GM12873 (cell line): Measurements from ENCODE around the gene IMPDH1.

ENCODE experiments used
- TF ChIP-seq, protein P1 (sequence below): IDR thresholded peaks from 2 replicates; pipeline ENCODE4 v1.5.1; 2012; ENCODE audit warnings: low read depth, mild to moderate bottlenecking, moderate library complexity, low read length, control low read depth; ENCODE audit not compliant: insufficient read depth; ENCODE audit errors: missing control alignments

Gene IMPDH1

DNA sequence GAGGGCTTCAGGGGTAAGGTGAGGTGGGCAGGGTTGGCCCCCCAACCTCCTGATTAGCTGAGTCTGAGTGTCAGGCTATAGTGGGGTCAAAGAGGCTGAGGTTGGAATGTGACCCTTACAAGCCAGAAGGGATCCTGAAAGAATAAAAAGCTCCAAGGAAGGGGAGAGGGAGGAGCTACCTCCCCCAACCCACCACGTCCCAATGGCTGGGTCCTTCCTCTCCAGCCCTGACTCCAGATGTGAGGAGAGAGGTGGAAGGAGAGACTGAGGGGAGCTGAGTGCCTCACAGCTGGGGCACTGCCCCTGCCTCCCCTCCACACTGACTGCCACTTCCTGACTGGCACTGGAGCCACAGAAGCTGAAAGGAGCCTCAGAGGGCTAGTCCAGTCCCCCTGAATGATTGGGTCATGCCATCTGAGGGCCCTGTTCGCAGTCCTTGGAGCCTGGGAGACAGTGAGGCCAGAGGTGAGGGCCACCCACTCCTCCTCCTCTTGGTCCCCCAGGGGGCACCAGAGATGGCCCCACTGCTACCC lies 20.6 kb downstream of the IMPDH1 start:
- TF ChIP-seq, protein P1, sequence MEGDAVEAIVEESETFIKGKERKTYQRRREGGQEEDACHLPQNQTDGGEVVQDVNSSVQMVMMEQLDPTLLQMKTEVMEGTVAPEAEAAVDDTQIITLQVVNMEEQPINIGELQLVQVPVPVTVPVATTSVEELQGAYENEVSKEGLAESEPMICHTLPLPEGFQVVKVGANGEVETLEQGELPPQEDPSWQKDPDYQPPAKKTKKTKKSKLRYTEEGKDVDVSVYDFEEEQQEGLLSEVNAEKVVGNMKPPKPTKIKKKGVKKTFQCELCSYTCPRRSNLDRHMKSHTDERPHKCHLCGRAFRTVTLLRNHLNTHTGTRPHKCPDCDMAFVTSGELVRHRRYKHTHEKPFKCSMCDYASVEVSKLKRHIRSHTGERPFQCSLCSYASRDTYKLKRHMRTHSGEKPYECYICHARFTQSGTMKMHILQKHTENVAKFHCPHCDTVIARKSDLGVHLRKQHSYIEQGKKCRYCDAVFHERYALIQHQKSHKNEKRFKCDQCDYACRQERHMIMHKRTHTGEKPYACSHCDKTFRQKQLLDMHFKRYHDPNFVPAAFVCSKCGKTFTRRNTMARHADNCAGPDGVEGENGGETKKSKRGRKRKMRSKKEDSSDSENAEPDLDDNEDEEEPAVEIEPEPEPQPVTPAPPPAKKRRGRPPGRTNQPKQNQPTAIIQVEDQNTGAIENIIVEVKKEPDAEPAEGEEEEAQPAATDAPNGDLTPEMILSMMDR, result no peak

DNA sequence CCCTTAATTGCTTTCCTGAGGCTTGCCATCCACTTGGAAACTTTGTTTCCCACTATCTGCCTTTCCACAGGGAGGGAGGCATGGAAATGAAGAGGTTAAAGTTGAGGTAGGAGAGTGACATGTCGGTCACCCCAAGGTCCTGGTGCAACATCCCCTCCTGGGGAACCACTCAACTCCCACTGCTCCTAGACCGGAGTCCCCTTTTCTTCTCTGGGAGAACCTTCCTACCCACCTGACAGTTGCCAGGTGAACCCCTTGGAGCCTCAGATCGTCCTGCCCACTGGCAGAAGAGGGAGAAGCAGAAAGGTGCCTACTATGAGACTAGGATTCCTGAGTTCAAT lies 21.7 kb downstream of the IMPDH1 start:
- TF ChIP-seq, protein P1, result no peak

DNA sequence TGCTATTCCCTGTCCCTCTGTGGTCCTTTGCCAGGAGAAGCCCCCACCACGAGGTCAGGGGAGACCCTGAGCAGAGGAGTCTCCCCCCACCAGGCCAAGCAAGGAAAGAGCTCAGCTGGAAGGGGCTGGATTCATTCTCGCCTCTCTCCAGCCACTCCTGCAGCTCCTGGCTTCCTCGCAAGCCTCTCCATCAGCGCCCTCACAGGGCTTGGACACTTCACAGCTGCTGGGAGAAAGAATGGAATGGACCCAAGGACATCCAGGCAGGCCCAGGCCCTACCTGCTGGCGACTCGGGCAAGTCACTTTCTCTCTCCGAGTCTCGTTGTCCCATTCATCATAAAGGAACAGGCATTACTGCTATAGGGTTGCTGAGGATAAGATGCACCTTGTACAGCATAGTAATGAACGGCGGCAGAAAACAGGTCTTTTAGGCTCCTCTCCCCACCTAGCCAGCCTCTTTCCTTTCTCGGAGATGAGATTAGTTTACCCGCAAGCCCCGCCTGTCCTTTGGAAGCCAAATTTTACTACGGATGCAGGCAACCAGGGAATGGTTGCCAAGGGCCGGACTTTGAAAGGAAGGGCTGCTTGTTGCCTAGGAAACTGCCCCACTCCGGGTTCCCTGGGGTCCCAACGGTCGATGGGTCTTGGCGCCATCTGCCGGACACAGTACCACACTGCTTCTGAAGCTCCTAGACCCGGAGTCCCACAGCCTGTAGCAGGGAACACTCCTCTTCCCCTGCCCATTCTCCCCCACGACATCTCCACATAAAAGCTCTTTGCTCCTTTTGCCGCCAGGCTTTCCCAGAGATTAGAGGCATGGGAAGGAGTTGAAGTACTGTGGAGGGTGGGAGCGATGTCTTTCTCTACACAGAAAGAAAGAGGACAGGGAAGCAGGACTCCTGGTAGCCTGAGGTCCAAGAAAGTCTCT lies 22.3 kb downstream of the IMPDH1 start:
- TF ChIP-seq, protein P1, result peak; percentile 94

DNA sequence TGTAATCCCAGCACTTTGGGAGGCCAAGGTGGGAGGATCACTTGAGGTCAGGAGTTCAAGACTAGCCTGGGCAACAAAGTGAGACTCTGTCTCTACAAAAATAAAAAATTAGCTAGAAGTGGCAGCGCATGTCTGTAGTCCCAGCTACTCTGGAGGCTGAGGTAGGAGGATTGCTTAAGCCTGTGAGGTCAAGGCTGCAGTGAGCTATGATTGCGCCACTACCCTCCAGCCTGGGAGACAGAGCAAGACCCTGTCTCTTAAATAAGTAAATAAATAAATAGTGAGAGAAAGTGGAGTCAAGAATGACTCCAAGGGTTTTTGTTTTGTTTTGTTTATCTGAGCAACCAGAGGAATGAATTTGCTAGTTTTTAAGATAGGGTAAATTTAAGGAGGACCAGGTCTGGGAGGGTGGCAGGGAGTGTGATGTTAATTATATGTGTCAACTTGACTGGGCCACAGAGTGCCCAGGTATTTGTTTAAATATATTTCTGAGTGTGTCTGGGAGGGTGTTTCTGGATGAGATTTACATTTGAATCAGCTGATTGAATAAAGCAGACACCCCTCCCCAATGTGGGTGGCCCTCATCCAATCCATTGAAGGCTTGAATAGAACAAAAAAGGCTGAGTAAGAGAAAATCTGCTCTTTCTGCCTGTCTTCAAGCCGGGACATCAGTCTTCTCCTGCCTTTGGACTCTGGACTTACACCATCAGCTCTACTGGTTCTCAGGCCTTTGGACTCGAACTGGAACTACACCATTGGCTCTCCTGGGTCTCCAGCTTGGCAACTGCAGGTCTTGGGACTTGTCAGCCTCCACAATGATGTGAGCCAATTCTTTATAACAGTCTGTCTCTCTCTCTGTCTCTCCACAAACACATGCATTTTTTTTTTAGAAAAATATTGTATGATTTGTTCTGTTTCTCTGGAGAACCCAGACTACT lies 23.5 kb downstream of the IMPDH1 start:
- TF ChIP-seq, protein P1, result no peak

DNA sequence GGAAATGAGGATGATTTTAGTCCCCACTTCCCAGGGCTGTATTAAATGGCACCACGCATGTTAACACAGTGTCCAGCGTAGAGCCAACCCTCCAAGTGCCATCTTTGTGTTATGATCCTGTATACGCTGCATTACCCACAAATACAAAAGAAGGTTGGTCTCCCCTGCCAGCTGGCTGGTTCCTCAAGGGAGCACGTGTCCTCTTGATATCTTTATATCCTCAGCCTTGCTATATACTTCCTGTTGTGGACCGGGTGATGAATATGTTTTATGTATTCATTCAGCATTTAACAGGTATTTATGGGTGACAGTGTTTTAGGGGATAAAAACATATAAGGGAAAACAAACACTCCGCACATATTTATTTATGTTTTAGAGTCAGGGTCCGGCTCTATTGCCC lies 25.1 kb downstream of the IMPDH1 start:
- TF ChIP-seq, protein P1, result no peak

DNA sequence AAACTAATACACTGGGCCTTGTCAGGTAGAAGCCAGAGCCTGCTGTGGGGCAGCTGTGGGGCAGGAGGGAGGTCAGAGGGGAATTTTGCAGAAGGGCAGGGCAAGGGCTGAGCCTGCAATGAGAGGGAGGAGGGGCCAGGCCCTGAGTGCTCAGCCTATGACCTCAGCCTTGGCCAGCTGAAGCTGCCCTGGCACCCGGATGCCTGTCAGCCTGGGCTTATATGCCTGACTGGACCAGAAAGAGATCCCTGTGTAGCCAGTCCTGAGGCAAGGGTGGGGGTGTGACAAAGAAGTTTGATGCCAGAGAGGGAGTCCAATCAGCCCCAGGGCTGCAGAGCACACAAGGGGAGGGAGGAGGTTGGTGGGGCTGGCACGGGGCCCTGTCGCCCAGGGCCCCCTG lies 26.0 kb downstream of the IMPDH1 start:
- TF ChIP-seq, protein P1, result no peak
